ENCODE measurements around the gene FAM3A. TPM values are rescaled to one million over a fixed set of nuclear protein-coding genes. Genes with fewer than 3 reads are reported as not detected.

The FAM3A gene
- total and polyA plus RNA-seq, 9 of the 15 experiments (the other 6 are each of a cell fraction or from before 2014, with no cell fraction given): 0.75 to 70.6 (median 27.0) TPM

GRCh38 chrX:154478728-154479622 lies 37.1 kb downstream of the FAM3A start, which contains the start of gene LAGE3 (continued):
- TF ChIP-seq, protein P1, sequence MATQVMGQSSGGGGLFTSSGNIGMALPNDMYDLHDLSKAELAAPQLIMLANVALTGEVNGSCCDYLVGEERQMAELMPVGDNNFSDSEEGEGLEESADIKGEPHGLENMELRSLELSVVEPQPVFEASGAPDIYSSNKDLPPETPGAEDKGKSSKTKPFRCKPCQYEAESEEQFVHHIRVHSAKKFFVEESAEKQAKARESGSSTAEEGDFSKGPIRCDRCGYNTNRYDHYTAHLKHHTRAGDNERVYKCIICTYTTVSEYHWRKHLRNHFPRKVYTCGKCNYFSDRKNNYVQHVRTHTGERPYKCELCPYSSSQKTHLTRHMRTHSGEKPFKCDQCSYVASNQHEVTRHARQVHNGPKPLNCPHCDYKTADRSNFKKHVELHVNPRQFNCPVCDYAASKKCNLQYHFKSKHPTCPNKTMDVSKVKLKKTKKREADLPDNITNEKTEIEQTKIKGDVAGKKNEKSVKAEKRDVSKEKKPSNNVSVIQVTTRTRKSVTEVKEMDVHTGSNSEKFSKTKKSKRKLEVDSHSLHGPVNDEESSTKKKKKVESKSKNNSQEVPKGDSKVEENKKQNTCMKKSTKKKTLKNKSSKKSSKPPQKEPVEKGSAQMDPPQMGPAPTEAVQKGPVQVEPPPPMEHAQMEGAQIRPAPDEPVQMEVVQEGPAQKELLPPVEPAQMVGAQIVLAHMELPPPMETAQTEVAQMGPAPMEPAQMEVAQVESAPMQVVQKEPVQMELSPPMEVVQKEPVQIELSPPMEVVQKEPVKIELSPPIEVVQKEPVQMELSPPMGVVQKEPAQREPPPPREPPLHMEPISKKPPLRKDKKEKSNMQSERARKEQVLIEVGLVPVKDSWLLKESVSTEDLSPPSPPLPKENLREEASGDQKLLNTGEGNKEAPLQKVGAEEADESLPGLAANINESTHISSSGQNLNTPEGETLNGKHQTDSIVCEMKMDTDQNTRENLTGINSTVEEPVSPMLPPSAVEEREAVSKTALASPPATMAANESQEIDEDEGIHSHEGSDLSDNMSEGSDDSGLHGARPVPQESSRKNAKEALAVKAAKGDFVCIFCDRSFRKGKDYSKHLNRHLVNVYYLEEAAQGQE (IDR thresholded peaks at IDR 0.05; ENCODE audit: borderline replicate concordance): no peak
- TF ChIP-seq, protein P1 (CRISPR knock-in tag; IDR thresholded peaks at IDR 0.05; ENCODE audit: low read depth): peak; percentile 49; the same call in 1 of the 2 replicates
- no peak for TF ChIP-seq FOXM1 (IDR thresholded peaks at IDR 0.05; ENCODE audit: low read depth)
- TF ChIP-seq FOXM1 (CRISPR knock-in tag; IDR thresholded peaks at IDR 0.05; ENCODE audit: low read depth): peak; percentile 47; the same call in 1 of the 2 replicates
- peak; percentile 58; the same call in 1 of the 2 replicates for TF ChIP-seq TOE1 (IDR thresholded peaks at IDR 0.05; ENCODE audit: borderline replicate concordance)
- TF ChIP-seq TOE1 (CRISPR knock-in tag; IDR thresholded peaks at IDR 0.05; ENCODE audit: borderline replicate concordance, low read depth): no peak
- no peak for TF ChIP-seq ZBTB8A (IDR thresholded peaks at IDR 0.05; ENCODE audit: partially characterized antibody)
- TF ChIP-seq, protein P2, sequence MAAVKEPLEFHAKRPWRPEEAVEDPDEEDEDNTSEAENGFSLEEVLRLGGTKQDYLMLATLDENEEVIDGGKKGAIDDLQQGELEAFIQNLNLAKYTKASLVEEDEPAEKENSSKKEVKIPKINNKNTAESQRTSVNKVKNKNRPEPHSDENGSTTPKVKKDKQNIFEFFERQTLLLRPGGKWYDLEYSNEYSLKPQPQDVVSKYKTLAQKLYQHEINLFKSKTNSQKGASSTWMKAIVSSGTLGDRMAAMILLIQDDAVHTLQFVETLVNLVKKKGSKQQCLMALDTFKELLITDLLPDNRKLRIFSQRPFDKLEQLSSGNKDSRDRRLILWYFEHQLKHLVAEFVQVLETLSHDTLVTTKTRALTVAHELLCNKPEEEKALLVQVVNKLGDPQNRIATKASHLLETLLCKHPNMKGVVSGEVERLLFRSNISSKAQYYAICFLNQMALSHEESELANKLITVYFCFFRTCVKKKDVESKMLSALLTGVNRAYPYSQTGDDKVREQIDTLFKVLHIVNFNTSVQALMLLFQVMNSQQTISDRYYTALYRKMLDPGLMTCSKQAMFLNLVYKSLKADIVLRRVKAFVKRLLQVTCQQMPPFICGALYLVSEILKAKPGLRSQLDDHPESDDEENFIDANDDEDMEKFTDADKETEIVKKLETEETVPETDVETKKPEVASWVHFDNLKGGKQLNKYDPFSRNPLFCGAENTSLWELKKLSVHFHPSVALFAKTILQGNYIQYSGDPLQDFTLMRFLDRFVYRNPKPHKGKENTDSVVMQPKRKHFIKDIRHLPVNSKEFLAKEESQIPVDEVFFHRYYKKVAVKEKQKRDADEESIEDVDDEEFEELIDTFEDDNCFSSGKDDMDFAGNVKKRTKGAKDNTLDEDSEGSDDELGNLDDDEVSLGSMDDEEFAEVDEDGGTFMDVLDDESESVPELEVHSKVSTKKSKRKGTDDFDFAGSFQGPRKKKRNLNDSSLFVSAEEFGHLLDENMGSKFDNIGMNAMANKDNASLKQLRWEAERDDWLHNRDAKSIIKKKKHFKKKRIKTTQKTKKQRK (IDR thresholded peaks at IDR 0.05; ENCODE audit: borderline replicate concordance, low read depth, low read length): no peak
- TF ChIP-seq SRF (CRISPR knock-in tag; IDR thresholded peaks at IDR 0.05): peak in 1 of 2 experiments; percentile 8; a peak in 1 of 4 replicates
- peak; percentile 84 for TF ChIP-seq CTBP1 (IDR thresholded peaks at IDR 0.05; ENCODE audit: borderline replicate concordance)
- no peak for TF ChIP-seq ZNF695 (CRISPR knock-in tag; IDR thresholded peaks at IDR 0.05)
- no peak; the same call in 1 of the 2 replicates for TF ChIP-seq POLR2AphosphoS5 (IDR thresholded peaks at IDR 0.05; ENCODE audit: control insufficient read depth, insufficient read depth, low read depth, low read length)
- TF ChIP-seq OTX1 (CRISPR knock-in tag; IDR thresholded peaks at IDR 0.05): no peak
- TF ChIP-seq SMARCB1 (IDR thresholded peaks at IDR 0.05; ENCODE audit: insufficient read length, low read depth): no peak
- no peak for TF ChIP-seq ZNF584 (CRISPR knock-in tag; IDR thresholded peaks at IDR 0.05; ENCODE audit: low read depth)
